ENCODE results near the gene TSPAN13. TPM values are rescaled to one million over a fixed set of nuclear protein-coding genes. Genes with fewer than 3 reads are reported as not detected.

TSPAN13 gene
- total and polyA plus RNA-seq, 2 of the 4 experiments (the other 2 are of a cell fraction): 3.0 to 5.0 TPM

DNA sequence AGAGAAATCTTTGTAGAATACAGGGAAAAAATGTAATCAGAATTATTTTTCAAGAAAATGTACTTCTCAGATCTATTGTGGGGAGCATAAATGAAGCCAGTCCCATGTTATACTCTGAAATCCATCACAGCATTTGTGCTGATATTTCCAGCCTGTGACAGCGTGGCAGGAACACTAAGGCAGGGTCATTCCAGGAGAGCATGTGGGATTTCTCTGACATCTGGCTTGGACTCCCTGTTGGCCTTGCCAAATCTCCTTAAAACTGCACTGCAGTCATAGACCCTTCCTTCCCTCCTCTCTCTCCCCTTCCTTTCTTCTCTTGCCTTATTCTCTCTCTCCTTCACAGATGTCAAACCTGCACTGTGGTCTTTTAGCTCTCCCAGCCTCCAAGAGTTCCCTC is 6.5 kb upstream of the TSPAN13 start:
- Histone ChIP-seq H2AK5ac (ENCODE audit: low read depth, low read length) (no peak overlapping the region), H3K79me1 (ENCODE audit: low read depth in 1 of 2, low read length in 2 of 2) (no peaks in the 10 kb centered on the region), H4K8ac (ENCODE audit: low read depth in 2 of 2, low read length in 2 of 2) (no peak overlapping the region), H2AK9ac (replicated peaks; ENCODE audit: low read depth, low read length, poor library complexity) (no peak overlapping the region), H3K36me3 (ENCODE audit: control insufficient read depth, insufficient read depth, low read length) (no peaks in the 10 kb centered on the region), H3K4ac (ENCODE audit: low read depth, low read length) (no peak overlapping the region), H2AFZ (replicated peaks; ENCODE audit: low read length, poor library complexity) (no peak overlapping the region), H4K20me1 (ENCODE audit: insufficient read depth, low read length) (no peaks in the 10 kb centered on the region), H3K9ac (ENCODE audit: low read depth, low read length) (no peak overlapping the region), H3K23ac (ENCODE audit: low read depth, low read length) (no peak overlapping the region), H2BK5ac (ENCODE audit: low read depth, low read length, poor library complexity, severe bottlenecking) (no peak overlapping the region), H2BK15ac (ENCODE audit: low read depth, low read length) (no peak overlapping the region), H3K14ac (replicated peaks; ENCODE audit: low read depth, low read length) (no peak overlapping the region), H4K91ac (ENCODE audit: insufficient read depth, low read depth, low read length) (no peak overlapping the region), H4K5ac (ENCODE audit: low read depth, low read length) (no peak overlapping the region), H2BK20ac (ENCODE audit: low read depth, low read length) (no peak overlapping the region), H3K4me1 (ENCODE audit: control insufficient read depth, insufficient read depth, low read length) (no peaks in the 10 kb centered on the region; the same call in 1 of the 2 replicates), H2BK120ac (ENCODE audit: low read depth, low read length) (no peak overlapping the region), H3K18ac (ENCODE audit: low read depth, low read length) (no peak overlapping the region), H3K4me3 (ENCODE audit: insufficient read depth, low read depth, low read length) (no peak overlapping the region), H3K9me1 (ENCODE audit: insufficient read depth, low read length) (no peaks in the 10 kb centered on the region), H3K56ac (ENCODE audit: extremely low read depth, insufficient read depth, low read length) (no peak overlapping the region), H3K27me3 (ENCODE audit: control insufficient read depth, insufficient read depth, low read length) (no peaks in the 10 kb centered on the region), H3K9me3 (ENCODE audit: control insufficient read depth, insufficient read depth, low read length) (no peaks in the 10 kb centered on the region), H3K4me2 (ENCODE audit: low read depth, low read length) (no peak overlapping the region), H3K27ac (ENCODE audit: insufficient read depth, low read length) (no peak overlapping the region)
- POLR2A ChIA-PET (ENCODE audit: unreplicated experiment): no interaction called here
- WGBS, 2 experiments (ENCODE audit: extremely low coverage in 2 of 2, insufficient read length in 1 of 2): 100% methylated on average over 1 of the region's 1 CpG; no CpG with 5 or more reads in 1 of the 2 experiments
- CTCF ChIA-PET: no interaction called here
- intact Hi-C loops (cut with micrococcal nuclease) (no loop called here), dilution Hi-C loops (cut with HindIII; ENCODE audit: low sequenced_read_pairs, unreplicated experiment) (no loop called here), in situ Hi-C loops (cut with MboI; ENCODE audit: low sequenced_read_pairs) (no loop called here)
- TF ChIP-seq NFE2L2 (IDR thresholded peaks at IDR 0.05; ENCODE audit: low read depth, low read length): no peak
- no peak for TF ChIP-seq RAD21 (IDR thresholded peaks at IDR 0.05; ENCODE audit: low read length)
- no peak for TF ChIP-seq FOS (IDR thresholded peaks at IDR 0.05; ENCODE audit: low read depth, low read length)
- no peak for TF ChIP-seq MXI1 (IDR thresholded peaks at IDR 0.05; ENCODE audit: borderline replicate concordance, low read depth, low read length)
- no peak for TF ChIP-seq RFX5 (IDR thresholded peaks at IDR 0.05; ENCODE audit: low read depth, low read length)
- no peak for TF ChIP-seq USF2 (IDR thresholded peaks at IDR 0.05; ENCODE audit: low read depth, low read length)
- TF ChIP-seq, protein P1, sequence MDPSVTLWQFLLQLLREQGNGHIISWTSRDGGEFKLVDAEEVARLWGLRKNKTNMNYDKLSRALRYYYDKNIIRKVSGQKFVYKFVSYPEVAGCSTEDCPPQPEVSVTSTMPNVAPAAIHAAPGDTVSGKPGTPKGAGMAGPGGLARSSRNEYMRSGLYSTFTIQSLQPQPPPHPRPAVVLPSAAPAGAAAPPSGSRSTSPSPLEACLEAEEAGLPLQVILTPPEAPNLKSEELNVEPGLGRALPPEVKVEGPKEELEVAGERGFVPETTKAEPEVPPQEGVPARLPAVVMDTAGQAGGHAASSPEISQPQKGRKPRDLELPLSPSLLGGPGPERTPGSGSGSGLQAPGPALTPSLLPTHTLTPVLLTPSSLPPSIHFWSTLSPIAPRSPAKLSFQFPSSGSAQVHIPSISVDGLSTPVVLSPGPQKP (IDR thresholded peaks at IDR 0.05; ENCODE audit: borderline replicate concordance, low read depth, low read length): no peak
- TF ChIP-seq MAFK (IDR thresholded peaks at IDR 0.05; ENCODE audit: low read depth, low read length): no peak
- no peak for TF ChIP-seq BHLHE40 (IDR thresholded peaks at IDR 0.05; ENCODE audit: low read depth, low read length)
- TF ChIP-seq CTCF (conservative IDR thresholded peaks at IDR 0.05; ENCODE audit: low read depth, low read length): no peak
- TF ChIP-seq CHD1 (IDR thresholded peaks at IDR 0.05; ENCODE audit: low read depth, low read length): no peak
- TF ChIP-seq POLR2A (IDR thresholded peaks at IDR 0.05; ENCODE audit: low read depth, low read length): no peak
- TF ChIP-seq MAZ (IDR thresholded peaks at IDR 0.05; ENCODE audit: borderline replicate concordance, low read depth, low read length): no peak
- TF ChIP-seq SMC3 (IDR thresholded peaks at IDR 0.05; ENCODE audit: low read depth, low read length): no peak
- no peak for TF ChIP-seq CEBPB (IDR thresholded peaks at IDR 0.05; ENCODE audit: low read depth, low read length)
- TF ChIP-seq RCOR1 (IDR thresholded peaks at IDR 0.05; ENCODE audit: insufficient replicate concordance, low read length): no peak
- DNase-seq (no peak), ATAC-seq (ENCODE audit: low read depth) (no peak)
- no TSS peak for BruUV-seq (replicated peaks)
